ENCODE results near the gene C9orf78.

The C9orf78 gene

DNA sequence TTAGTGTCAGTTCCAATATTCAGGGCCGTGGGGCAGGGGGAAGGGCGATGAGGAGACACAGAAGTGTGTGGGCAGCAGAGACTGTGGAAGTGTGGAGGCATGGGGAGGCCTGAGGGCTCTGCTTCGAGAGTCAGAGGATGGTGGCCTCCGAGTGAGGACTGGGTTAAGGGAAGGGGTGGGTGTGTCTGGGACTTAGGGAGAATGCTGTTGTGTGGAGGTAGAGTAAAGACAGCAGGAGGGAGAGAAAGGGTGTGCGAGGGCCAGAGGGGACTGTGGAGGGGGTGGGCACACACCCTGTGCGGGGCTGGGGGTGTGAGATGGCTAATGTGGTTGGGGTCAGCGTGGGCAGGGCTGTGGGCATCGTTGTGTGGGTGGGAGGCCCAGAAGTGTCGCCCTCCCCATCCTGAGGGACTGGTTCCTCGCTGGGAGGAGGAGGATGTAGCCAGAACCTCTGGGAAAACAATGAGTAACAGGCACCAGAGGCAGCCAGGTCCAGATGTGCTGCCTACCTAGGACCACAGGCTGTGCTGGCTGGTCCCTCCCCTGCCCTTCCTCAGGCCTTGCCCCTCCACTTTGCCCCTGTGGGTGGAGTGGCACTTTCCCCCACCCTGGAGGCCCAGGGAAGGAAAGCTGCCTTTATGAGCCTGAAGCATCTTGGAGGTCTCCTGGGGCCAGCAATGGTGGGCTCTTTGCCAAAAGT is 4.4 kb upstream of the C9orf78 start:
- peak overlapping the region in 2 of 3 experiments; percentile 17 to 43 for H3K4me3 Mint-ChIP-seq
- H3K36me3 Mint-ChIP-seq (ENCODE audit: low read depth), result peaks cover 8% of the 10 kb centered on the region
- H3K9me3 Mint-ChIP-seq, result no peaks in the 10 kb centered on the region

GRCh38 chr9:129838707-129839259 is 3.7 kb upstream of the C9orf78 start:
- Mint-ChIP-seq H3K27me3 (ENCODE audit: low read depth) (no peaks in the 10 kb centered on the region), H3K9me3 (no peaks in the 10 kb centered on the region), H3K36me3 (ENCODE audit: low read depth) (peaks cover 8% of the 10 kb centered on the region), H3K27ac (no peak overlapping the region), H3K4me1 (peaks cover 38% of the 10 kb centered on the region), H3K4me3 (peak overlapping the region in 2 of 3 experiments; percentile 23 to 27)
- TF ChIP-seq CTCF (IDR thresholded peaks at IDR 0.05; ENCODE audit: unreplicated experiment in 3 of 3), result no peak

More for the DNA sequence above, 4.4 kb upstream of the C9orf78 start:
- H3K27ac Mint-ChIP-seq, result no peak overlapping the region
- no peaks in the 10 kb centered on the region for H3K27me3 Mint-ChIP-seq (ENCODE audit: low read depth)
- no peak for TF ChIP-seq CTCF (IDR thresholded peaks at IDR 0.05; ENCODE audit: unreplicated experiment in 3 of 3)
- peaks cover 31% of the 10 kb centered on the region for H3K4me1 Mint-ChIP-seq

GRCh38 chr9:129836311-129837007 is 1.4 kb upstream of the C9orf78 start:
- peak overlapping the region; percentile 92 to 97 (median 96) for H3K4me3 Mint-ChIP-seq
- H3K9me3 Mint-ChIP-seq, result no peaks in the 10 kb centered on the region
- H3K27me3 Mint-ChIP-seq (ENCODE audit: low read depth), result no peaks in the 10 kb centered on the region
- peaks cover 43% of the 10 kb centered on the region for H3K4me1 Mint-ChIP-seq
- H3K36me3 Mint-ChIP-seq (ENCODE audit: low read depth), result peaks cover 20% of the 10 kb centered on the region
- peak overlapping the region; percentile 47 to 82 (median 66) for H3K27ac Mint-ChIP-seq
- no peak for TF ChIP-seq CTCF (IDR thresholded peaks at IDR 0.05; ENCODE audit: unreplicated experiment in 3 of 3)

DNA sequence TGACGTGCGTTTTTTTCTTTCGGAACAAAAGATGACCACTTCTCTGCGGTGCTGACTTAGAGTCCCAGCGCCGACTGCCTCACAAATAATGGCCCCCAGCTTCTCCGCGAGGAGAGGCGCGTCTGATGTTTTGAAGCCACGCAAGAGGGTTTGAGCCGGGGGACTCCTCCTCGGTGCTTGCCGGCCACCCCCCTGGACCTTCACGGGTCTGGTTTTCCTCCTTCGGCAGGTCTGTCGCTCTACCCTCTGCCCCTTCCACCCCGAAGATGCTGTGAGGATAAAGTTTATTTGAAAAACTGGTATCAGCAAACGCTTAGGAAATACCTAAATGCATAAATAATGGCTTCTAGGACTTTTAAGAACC is 767 bp upstream of the C9orf78 start:
- H3K4me1 Mint-ChIP-seq, result peaks cover 43% of the 10 kb centered on the region
- no peaks in the 10 kb centered on the region for H3K27me3 Mint-ChIP-seq (ENCODE audit: low read depth)
- TF ChIP-seq CTCF (IDR thresholded peaks at IDR 0.05; ENCODE audit: unreplicated experiment in 3 of 3), result no peak
- no peaks in the 10 kb centered on the region for H3K9me3 Mint-ChIP-seq
- peak overlapping the region; percentile 47 to 82 (median 66) for H3K27ac Mint-ChIP-seq
- peaks cover 22% of the 10 kb centered on the region for H3K36me3 Mint-ChIP-seq (ENCODE audit: low read depth)
- peak overlapping the region; percentile 92 to 97 (median 96) for H3K4me3 Mint-ChIP-seq

- H3K9me3 Mint-ChIP-seq, result no peaks in the 10 kb centered on the region
- H3K27ac Mint-ChIP-seq, result peak overlapping the region; percentile 50 to 93 (median 87)
- no peak for TF ChIP-seq CTCF (IDR thresholded peaks at IDR 0.05; ENCODE audit: unreplicated experiment in 3 of 3)
- H3K27me3 Mint-ChIP-seq (ENCODE audit: low read depth), result no peaks in the 10 kb centered on the region
- H3K36me3 Mint-ChIP-seq (ENCODE audit: low read depth), result peaks cover 29% of the 10 kb centered on the region
- H3K4me3 Mint-ChIP-seq, result peak overlapping the region; percentile 98 to 100 (median 99)
- H3K4me1 Mint-ChIP-seq, result peaks cover 43% of the 10 kb centered on the region
Measured at GRCh38 chr9:129834489-129835127, 467 bp downstream of the C9orf78 start.

Measured in nephron (organoid).